OCI-LY7 (cell line): ENCODE measurements around the gene PRSS1. TPM values are rescaled to one million over a fixed set of nuclear protein-coding genes. Genes with fewer than 3 reads are reported as not detected.
"Not testable (repeated sequence)": the region's sequence is repeated elsewhere in the genome, so short reads cannot be mapped to it uniquely, and the experiment has no call there.

Experiments used
- Bru-seq: library from RNA; stranded (reverse); fragments of 400-500 nt; gene quantifications from one replicate; lab custom pipeline; 2021; lab: Mats Ljungman, UMichigan
- BruChase-seq, 2 experiments: library from RNA; stranded (reverse); fragments of 400-500 nt; gene quantifications; one replicate each; lab custom pipeline; 2021; lab: Mats Ljungman, UMichigan
- BruUV-seq: library from RNA; stranded (reverse); fragments of 400-500 nt; replicated peaks from 2 replicates; lab custom pipeline; 2021; lab: Mats Ljungman, UMichigan
- CTCF ChIA-PET: fragments of 300-600 bp; sonication (Branson Sonifier 250); formaldehyde crosslinking; loops from one replicate; lab custom pipeline; 2022; ENCODE audit warnings: antibody characterized with exemption; ENCODE audit not compliant: unreplicated experiment; lab: Charles Lee
- POLR2A ChIA-PET: fragments of 300-600 bp; sonication (Branson Sonifier 250); formaldehyde crosslinking; loops from one replicate; lab custom pipeline; 2022; ENCODE audit warnings: antibody characterized with exemption; lab: Charles Lee
- DNase-seq: peaks from one replicate; pipeline ENCODE4 v3.0.0-alpha.2; 2015; ENCODE audit warnings: low spot score
- H2AFZ ChIP-seq: fragments of 200-600 bp; sonication (generic), shearing (Covaris generic); 2 replicates; pipeline ENCODE4 v1.6.1; 2014; ENCODE audit warnings: mild to moderate bottlenecking, antibody characterized with exemption, low read length, moderate library complexity
- H3K27ac ChIP-seq: fragments of 200-600 bp; sonication (generic); 2 replicates; pipeline ENCODE4 v1.5.1; 2014; ENCODE audit warnings: mixed run types, low read depth, mild to moderate bottlenecking, moderate library complexity, low read length, inconsistent platforms; ENCODE audit not compliant: poor library complexity, severe bottlenecking
- H3K36me3 ChIP-seq: fragments of 200-600 bp; sonication (generic); 2 replicates; pipeline ENCODE4 v1.6.1; 2014; ENCODE audit warnings: mild to moderate bottlenecking, antibody characterized with exemption, low read length, moderate library complexity, mixed read lengths; ENCODE audit not compliant: insufficient read depth
- H3K4me1 ChIP-seq: fragments of 200-600 bp; sonication (generic); 2 replicates; pipeline ENCODE4 v1.5.1; 2014; ENCODE audit warnings: mild to moderate bottlenecking, low read length; ENCODE audit not compliant: insufficient read depth, poor library complexity, severe bottlenecking
- H3K4me2 ChIP-seq: fragments of 200-600 bp; sonication (generic); 2 replicates; pipeline ENCODE4 v1.6.1; 2014; ENCODE audit warnings: mild to moderate bottlenecking, low read length
- H3K4me3 ChIP-seq: fragments of 200-600 bp; sonication (generic); 2 replicates; pipeline ENCODE4 v1.5.1; 2014; ENCODE audit warnings: mild to moderate bottlenecking, low read depth, low read length; ENCODE audit not compliant: poor library complexity, severe bottlenecking
- H3K79me2 ChIP-seq: fragments of 200-600 bp; sonication (generic); 2 replicates; pipeline ENCODE4 v1.6.1; 2016; ENCODE audit warnings: low read depth, mild to moderate bottlenecking, low read length, moderate library complexity, mixed read lengths; ENCODE audit not compliant: insufficient read depth
- H3K9me2 ChIP-seq: fragments of 200-600 bp; sonication (generic); 2 replicates; pipeline ENCODE4 v1.6.1; 2016; ENCODE audit warnings: mild to moderate bottlenecking, low read length, mixed read lengths; ENCODE audit not compliant: insufficient read depth
- H3K9me3 ChIP-seq: fragments of 200-600 bp; sonication (generic); 2 replicates; pipeline ENCODE4 v1.6.1; 2014; ENCODE audit warnings: mild to moderate bottlenecking, mixed run types, low read length, mixed read lengths
- H4K20me1 ChIP-seq: fragments of 200-600 bp; sonication (generic); 2 replicates; pipeline ENCODE4 v1.6.1; 2014; ENCODE audit warnings: mild to moderate bottlenecking, antibody characterized with exemption, low read length, moderate library complexity, mixed read lengths; ENCODE audit not compliant: insufficient read depth
- CTCF ChIP-seq: fragments of 200-600 bp; sonication (generic); conservative IDR thresholded peaks from 2 replicates; pipeline ENCODE4 v1.5.1; 2014; ENCODE audit warnings: mild to moderate bottlenecking, antibody characterized with exemption, low read length, moderate library complexity, mixed read lengths
- EZH2phosphoT487 ChIP-seq: fragments of 200-600 bp; sonication (generic); IDR thresholded peaks from 2 replicates; pipeline ENCODE4 v1.6.1; 2018; ENCODE audit warnings: low read depth, borderline replicate concordance, mild to moderate bottlenecking, mixed run types, antibody characterized with exemption, low read length, moderate library complexity, mixed read lengths
- intact Hi-C: fragments of 100-400 bp; cut with micrococcal nuclease; formaldehyde crosslinking; loops from one replicate; pipeline ENCODE4 v1.10.0; 2022; ENCODE audit not compliant: unreplicated experiment
- long read RNA-seq: library from polyadenylated mRNA; stranded (forward); transcript quantifications from one replicate; pipeline ENCODE4 v2.0.0, GENCODE V29; 2022
- total RNA-seq, 2 experiments: library from RNA; depleted of rRNA in 1 of 2; stranded (reverse); fragments of >200 nt in 1 of 2; shearing (Covaris generic) in 1 of 2; gene quantifications; 2 replicates each; pipeline ENCODE4 v1.2.3, GENCODE V29; 2014 to 2022

PRSS1 gene
- total RNA-seq (2014; rRNA removed; shearing (Covaris generic)) (not detected in 2 replicates), total RNA-seq (2022) (not detected in 2 replicates), Bru-seq, nascent RNA (not detected), BruChase-seq, experiment 1, labeled RNA remaining after a 6-hour chase (not detected), BruChase-seq, experiment 2, labeled RNA remaining after a 2-hour chase (not detected)
- long read RNA-seq, result 0 reads

DNA sequence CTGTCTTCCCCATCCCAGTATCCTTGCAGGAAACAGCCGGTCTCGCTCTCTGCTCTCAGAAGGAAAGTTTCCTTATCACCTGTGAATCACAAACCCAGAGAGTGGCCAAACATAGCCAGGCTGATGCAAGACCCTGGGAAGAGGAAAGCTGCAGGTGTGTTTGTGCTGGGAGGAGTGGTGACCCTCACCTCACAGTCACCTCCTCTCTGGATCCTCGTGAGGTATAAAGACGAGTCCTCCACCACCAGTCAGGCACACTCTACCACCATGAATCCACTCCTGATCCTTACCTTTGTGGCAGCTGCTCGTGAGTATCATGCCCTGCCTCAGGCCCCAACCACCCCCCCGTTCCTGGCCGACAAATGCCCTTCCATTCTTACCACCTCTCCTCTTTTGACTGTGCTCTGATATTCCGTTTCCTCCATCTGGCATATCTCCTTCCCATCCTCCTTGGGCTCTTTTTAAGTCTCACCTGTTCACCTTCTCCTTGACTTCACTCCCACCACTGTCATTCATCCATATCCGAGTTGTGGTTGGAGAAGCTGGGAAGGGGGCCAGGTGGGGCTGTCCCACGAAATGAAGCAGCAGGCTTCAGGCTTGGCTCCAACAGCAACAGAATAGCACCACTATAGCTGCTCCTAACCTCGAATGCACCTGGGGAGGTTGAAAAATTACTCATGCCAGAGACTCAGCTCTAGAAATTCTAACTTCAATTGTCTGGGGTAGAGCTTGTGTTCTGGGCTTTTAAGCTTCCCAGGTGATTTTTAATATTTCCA is at the start of gene PRSS1:
TSS of gene PRSS1 (plus strand) at position 255 of the 776 bp plus-strand sequence. CDS start at position 268, 13 bp downstream.
- ChIA-PET POLR2A (interaction anchor here (0.6 to 1.6 kb wide), 2 partner anchors 8 to 174 kb away, joined by 3 read pairs; no protein-coding TSS in a partner anchor), CTCF (no interaction called here)
- no TSS peak for BruUV-seq
- H3K79me2 ChIP-seq, result no peaks in the 10 kb centered on the region
- no peaks in the 10 kb centered on the region for H3K9me2 ChIP-seq
- no peaks in the 10 kb centered on the region for H3K4me1 ChIP-seq
- no peaks in the 10 kb centered on the region for H3K36me3 ChIP-seq
- H2AFZ ChIP-seq, result no peak within 1 kb of the TSS
- intact Hi-C loops, result no loop called here
- no peak within 1 kb of the TSS for H3K4me2 ChIP-seq
- H3K27ac ChIP-seq, result no peak within 1 kb of the TSS
- H4K20me1 ChIP-seq, result no peaks in the 10 kb centered on the region
- TF ChIP-seq EZH2phosphoT487, result no peak
- no peak for TF ChIP-seq CTCF
- no peak within 1 kb of the TSS for H3K4me3 ChIP-seq
- DNase-seq, result no peak
- H3K9me3 ChIP-seq, result no peaks in the 10 kb centered on the region

DNA sequence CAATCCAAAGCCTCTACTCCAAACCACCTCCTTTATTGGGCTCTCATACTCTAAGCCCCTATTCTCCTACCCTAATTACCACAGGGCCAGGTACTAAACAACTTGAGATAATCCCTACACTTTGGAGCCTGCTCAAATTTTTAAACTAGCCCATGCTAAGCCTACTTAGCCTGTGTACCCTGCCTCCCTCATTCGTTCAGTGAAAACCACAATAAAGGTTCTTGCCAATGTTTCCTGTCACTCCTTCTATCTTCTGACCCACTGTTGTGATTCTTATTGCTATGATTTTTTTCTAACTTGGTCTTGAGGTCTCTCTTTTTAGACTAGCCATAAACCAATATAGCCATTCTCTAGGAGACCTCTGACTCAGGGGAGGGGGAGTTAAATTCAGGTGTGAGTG is 48.3 kb upstream of the PRSS1 start:
- H3K27ac ChIP-seq, POLR2A ChIA-PET, H2AFZ ChIP-seq, H3K79me2 ChIP-seq, H3K4me2 ChIP-seq, H3K4me3 ChIP-seq, DNase-seq, intact Hi-C loops, H3K36me3 ChIP-seq, BruUV-seq, H3K4me1 ChIP-seq, H4K20me1 ChIP-seq, H3K9me2 ChIP-seq, H3K9me3 ChIP-seq: not testable (repeated sequence)
- CTCF ChIA-PET, result interaction anchor here (0.6 to 1.1 kb wide), 3 partner anchors 14 to 165 kb away, joined by 3 to 9 read pairs (median 7); no protein-coding TSS in a partner anchor

DNA sequence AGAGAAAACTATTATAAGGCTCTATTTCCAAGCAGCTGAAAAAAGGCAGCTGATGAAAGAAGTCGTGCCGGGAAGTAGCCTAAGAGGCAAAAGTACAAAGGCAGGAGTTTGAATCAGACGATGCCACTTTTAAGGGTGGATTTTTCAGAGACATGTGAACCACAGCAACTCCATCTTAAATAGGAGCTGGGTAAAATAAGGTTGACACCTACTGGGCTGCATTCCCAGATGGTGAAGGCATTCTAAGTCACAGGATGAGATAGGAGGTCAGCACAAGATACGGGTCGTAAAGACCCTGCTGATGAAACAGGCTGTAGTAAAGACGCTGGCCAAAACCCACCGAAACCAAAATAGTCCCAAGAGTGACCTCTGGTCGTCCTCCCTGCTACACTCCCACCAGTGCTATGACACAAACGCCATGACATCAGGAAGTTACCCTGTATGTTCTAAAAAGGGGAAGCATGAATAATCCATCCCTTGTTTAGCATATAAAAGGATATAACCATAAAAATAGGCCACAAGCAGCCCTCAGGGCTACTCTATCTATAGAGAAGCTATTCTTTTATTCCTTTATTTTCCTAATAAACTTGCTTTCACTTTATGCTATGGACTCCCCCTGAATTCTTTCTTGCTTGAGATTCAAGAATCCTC is 45.5 kb upstream of the PRSS1 start:
- no peaks in the 10 kb centered on the region for H3K4me1 ChIP-seq
- H3K79me2 ChIP-seq, result no peaks in the 10 kb centered on the region
- DNase-seq, result no peak
- no peak overlapping the region for H3K4me2 ChIP-seq
- intact Hi-C loops, result no loop called here
- H4K20me1 ChIP-seq, result no peaks in the 10 kb centered on the region
- no peak overlapping the region for H3K4me3 ChIP-seq
- H3K9me2 ChIP-seq, result no peaks in the 10 kb centered on the region
- H3K9me3 ChIP-seq, result no peaks in the 10 kb centered on the region
- ChIA-PET POLR2A (interaction anchor here (1.1 kb wide), 1 partner anchor 10 kb away, joined by 3 read pairs; no protein-coding TSS in a partner anchor), CTCF (no interaction called here)
- no peaks in the 10 kb centered on the region for H3K36me3 ChIP-seq
- no TSS peak for BruUV-seq
- TF ChIP-seq EZH2phosphoT487 (no peak), CTCF (no peak)
- no peak overlapping the region for H3K27ac ChIP-seq
- H2AFZ ChIP-seq, result no peak overlapping the region

DNA sequence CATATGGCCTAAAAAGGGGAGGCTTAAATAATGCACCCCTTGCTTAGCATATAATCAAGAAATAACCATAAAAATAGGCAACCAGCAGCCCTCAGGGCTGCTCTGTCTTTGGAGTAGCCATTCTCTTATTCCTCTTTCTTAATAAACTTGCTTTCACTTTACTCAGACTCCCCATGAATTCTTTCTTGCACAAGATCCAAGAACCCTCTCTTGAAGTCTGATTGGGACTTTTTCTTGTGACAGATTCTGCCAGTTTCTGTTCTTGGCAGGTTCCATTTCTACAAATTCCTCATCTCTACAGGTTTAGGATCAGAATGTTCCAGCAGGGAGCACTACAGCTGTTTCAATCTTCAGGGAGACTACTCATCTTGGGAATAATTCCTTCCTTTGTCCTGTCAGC is 40.5 kb upstream of the PRSS1 start:
- H4K20me1 ChIP-seq, CTCF ChIA-PET, H3K79me2 ChIP-seq, intact Hi-C loops, BruUV-seq, H3K9me2 ChIP-seq, H3K36me3 ChIP-seq, DNase-seq, H3K9me3 ChIP-seq, H2AFZ ChIP-seq, H3K27ac ChIP-seq, H3K4me2 ChIP-seq, H3K4me3 ChIP-seq: not testable (repeated sequence)
- POLR2A ChIA-PET, result interaction anchor here (0.6 kb wide), 1 partner anchor 42 kb away, joined by 3 read pairs; no protein-coding TSS in a partner anchor
- peaks cover 26% of the 10 kb centered on the region for H3K4me1 ChIP-seq
